CD4-positive, alpha-beta T cell treated with Interleukin-12 subunit alpha and Interleukin-12 subunit beta, for 1 hour (primary cell): Measurements from ENCODE around the gene NDEL1.

ENCODE experiments used
- DNase-seq: peaks from one replicate; pipeline ENCODE4 v3.0.0-alpha.2; 2020

The NDEL1 gene

GRCh38 chr17:8480011-8480976 is 44.6 kb downstream of the NDEL1 start:
- DNase-seq = no peak

GRCh38 chr17:8481089-8481488 is 45.4 kb downstream of the NDEL1 start:
- DNase-seq = no peak

- DNase-seq = no peak
These were observed 46.0 kb downstream of the NDEL1 start for GRCh38 chr17:8481703-8482102.

GRCh38 chr17:8482546-8482945 is 46.9 kb downstream of the NDEL1 start:
- no peak for DNase-seq

GRCh38 chr17:8484465-8484864 is 48.8 kb downstream of the NDEL1 start:
- no peak for DNase-seq

- DNase-seq = no peak
These were observed 49.8 kb downstream of the NDEL1 start for GRCh38 chr17:8485491-8485890.

- DNase-seq = no peak
These were observed 51.5 kb downstream of the NDEL1 start for GRCh38 chr17:8487130-8487645.

GRCh38 chr17:8487743-8488142 is 52.1 kb downstream of the NDEL1 start:
- no peak for DNase-seq

GRCh38 chr17:8488491-8488890 is 52.8 kb downstream of the NDEL1 start:
- DNase-seq = no peak

- no peak for DNase-seq
These were observed 53.2 kb downstream of the NDEL1 start for GRCh38 chr17:8488901-8489300.

GRCh38 chr17:8489841-8490240 is 54.2 kb downstream of the NDEL1 start:
- DNase-seq = no peak

- no peak for DNase-seq
These were observed 54.8 kb downstream of the NDEL1 start for GRCh38 chr17:8490256-8491023.

GRCh38 chr17:8492121-8492520 is 56.4 kb downstream of the NDEL1 start:
- DNase-seq = no peak

- no peak for DNase-seq
These were observed 58.3 kb downstream of the NDEL1 start for GRCh38 chr17:8494021-8494420.

GRCh38 chr17:8494506-8495111 is 58.9 kb downstream of the NDEL1 start:
- DNase-seq = no peak

GRCh38 chr17:8496081-8496480 is 60.4 kb downstream of the NDEL1 start:
- DNase-seq = no peak

GRCh38 chr17:8499171-8499570 is 63.5 kb downstream of the NDEL1 start:
- DNase-seq = no peak

GRCh38 chr17:8499614-8500013 is 63.9 kb downstream of the NDEL1 start:
- no peak for DNase-seq

- DNase-seq = no peak
These were observed 64.9 kb downstream of the NDEL1 start for GRCh38 chr17:8500609-8501008.

- DNase-seq = no peak
These were observed 66.4 kb downstream of the NDEL1 start for GRCh38 chr17:8502126-8502525.

GRCh38 chr17:8503368-8503767 is 67.7 kb downstream of the NDEL1 start:
- DNase-seq = no peak

GRCh38 chr17:8503807-8504206 is 68.1 kb downstream of the NDEL1 start:
- no peak for DNase-seq

GRCh38 chr17:8504460-8505207 is 69.0 kb downstream of the NDEL1 start:
- DNase-seq = no peak
